HG03442 (cell line): ENCODE measurements around the gene ORAI2.

Experiments
- ATAC-seq: cut with Tn5 transposase; IDR thresholded peaks from one replicate; pipeline ENCODE4 v1.9.1; 2021; ENCODE audit warnings: mild to moderate bottlenecking, moderate library complexity; ENCODE audit not compliant: unreplicated experiment

ORAI2 gene

DNA sequence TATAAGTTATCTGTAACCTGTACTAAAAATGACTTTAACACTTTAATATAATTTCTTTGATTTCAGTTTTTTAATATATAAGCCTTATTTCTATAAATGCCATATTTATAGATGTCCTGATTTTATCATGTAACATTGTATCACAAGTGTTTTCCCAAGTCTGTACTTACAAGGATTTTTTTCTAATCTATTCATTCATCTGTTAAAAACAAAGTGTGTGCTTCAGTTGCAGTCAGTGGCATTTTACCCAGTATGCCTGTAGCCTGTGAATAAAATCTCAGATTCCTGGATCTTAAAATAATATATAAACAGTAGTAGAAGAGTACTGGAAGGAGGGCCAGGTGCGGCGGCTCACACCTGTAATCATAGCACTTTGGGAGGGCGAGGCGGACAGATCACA is 19.8 kb upstream of the ORAI2 start:
- ATAC-seq: no peak

DNA sequence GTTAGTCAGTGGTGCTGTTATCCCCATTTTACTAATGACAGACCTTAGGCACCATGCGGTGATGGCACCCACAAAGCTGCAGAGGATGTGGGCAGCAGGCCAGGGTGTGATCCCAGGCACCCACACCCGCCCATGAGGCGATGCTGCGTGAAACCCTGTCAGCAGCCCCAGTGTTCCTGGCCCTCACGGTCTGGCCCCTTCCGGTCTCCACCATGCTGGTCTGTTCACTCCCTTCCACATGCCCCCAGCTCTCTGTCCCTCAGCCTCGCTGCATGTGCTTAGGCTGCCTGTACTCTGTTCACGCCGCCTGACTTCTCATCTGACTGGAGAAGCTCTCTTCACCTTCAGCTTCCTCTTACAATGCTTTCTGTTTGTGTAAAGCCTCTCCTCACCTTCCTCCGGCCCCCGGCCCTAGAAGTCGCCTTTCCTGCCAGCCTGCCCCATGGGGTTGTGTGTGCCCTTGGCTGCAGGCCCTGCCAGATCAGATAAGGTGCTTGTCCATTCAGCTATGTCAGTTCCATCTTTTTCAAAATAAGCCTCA is 17.6 kb upstream of the ORAI2 start:
- ATAC-seq: no peak

GRCh38 chr7:102416406-102416805 is 17.0 kb upstream of the ORAI2 start:
- no peak for ATAC-seq

- no peak for ATAC-seq
Observed at GRCh38 chr7:102417105-102417504, 16.3 kb upstream of the ORAI2 start.

DNA sequence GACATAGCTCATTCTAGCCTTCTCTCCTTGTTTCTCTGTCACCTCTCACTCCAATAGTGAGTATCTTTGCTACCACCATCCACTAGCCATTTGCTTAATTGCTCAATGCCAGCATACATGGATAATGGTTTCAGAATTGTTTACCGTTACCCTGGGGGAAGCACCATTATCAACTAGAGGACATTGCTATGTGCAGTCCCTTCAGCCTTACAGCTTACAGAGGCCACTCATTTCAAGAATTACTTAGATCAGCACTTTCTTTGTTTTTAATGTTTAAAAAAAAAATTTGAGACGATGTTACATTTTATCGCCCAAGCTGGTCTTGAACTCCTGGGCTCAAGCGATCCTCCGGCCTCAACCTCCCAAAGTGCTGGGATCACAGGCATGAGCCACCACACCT is 14.8 kb upstream of the ORAI2 start:
- ATAC-seq: no peak

GRCh38 chr7:102421706-102422240 is 11.6 kb upstream of the ORAI2 start:
- ATAC-seq: no peak

DNA sequence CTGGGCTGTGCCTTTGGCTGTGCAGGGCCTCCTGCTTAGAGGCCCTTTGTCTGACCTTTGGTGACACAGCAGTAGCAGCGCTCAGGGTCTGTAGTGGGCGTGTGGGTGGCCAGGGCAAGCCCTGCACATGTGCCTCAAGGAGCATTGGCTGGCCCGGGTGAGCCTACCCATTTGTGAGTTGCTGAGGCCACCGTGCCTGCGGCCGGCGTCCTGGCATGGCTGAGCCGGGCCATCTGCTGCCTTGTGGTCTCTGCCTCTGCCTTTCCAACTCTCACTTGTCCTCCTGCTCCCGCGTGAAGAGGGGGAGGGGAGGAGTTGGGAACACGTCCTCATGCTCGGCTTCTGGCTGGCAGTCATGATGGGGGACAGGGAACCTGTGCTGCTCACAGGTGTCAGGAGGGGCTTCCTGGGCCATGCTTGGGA is 9.2 kb upstream of the ORAI2 start:
- no peak for ATAC-seq

DNA sequence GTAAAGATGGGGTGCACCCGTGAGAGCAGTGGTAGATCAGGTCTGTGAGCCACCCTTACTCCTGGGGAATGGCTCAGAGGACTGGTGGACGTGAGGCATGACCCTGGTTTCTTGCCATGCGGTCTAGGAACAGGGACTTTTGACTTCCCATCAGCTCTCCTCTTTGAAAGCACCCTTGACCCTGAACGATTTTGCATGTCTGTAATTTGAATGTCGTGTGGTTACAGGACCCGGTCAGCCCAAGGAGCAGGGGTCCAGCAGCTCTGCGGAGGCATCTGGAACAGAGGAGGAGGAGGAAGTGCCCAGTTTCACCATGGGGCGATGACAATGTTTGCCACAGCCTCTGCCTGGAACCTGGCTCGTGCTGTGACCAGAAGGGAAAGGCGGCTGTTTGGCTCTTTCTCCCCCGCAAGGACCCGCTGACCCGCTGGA is 8.6 kb upstream of the ORAI2 start:
- ATAC-seq: no peak

DNA sequence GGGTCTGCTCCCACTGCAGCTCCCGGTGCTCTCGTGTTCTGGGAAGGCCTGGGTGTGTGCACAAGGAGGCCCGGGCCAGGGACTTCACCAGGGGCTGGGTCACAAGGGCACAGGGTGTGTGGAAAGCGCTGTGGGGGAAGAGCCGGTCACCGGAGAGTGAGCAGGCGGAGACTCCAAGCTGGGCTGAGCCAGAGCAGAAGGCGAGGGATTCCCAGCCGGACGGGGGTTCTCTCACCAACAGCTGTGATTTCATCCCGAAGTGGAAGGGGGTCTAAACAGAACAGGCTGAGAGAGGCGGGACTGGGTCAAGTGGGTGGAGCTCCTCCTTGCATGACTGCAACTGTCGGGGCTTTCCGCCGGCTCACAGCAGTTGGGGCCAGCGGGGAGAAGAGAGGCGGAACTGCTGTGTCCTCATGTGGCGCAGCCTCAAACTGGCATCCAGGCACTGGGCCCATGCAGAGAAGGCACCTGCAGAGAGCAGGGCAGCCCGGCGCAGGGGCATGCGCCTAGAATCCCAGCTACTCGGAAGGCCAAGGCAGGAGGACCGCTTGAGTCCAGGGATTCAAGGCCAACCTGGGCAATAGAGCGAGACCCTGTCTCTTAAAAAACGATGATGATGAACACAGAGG is 7.6 kb upstream of the ORAI2 start:
- peak; percentile 56 for ATAC-seq

DNA sequence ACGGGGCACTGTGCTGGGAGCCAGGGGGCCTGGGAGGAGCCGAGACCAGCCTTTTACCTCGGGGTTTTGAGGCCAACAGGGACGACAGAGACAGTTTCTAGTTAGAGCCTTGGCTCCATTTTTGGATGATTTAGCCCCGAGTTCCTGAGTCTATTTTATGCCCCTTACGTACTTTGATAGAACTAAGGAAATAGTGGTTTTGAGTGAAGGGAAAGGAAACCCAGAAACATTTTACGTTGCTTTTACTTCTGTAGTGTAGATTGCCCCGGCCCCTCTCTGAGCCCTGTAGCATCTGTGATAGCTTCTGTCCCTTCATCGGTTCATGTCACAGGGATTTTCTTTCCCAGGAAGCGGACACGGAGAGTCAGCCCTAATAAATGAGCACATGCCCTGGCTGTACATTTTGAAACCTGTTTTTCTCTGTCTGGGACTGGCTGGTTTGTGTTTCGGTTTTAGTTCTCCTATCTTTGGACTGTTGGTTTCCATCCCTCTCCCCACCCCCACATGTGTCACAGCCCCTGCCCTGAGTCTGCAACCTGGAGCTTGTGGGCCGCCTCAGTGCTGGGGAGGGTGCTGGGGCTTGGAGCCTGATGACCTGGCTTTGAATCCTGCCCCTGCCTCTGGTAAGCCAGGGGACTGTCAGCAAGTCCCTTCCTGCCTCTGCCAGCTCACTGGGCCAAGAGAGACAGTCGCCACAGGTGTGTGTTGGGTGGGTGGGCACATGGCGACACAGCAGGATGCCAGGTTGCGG is 6.9 kb upstream of the ORAI2 start:
- peak; percentile 38 for ATAC-seq

GRCh38 chr7:102427019-102427405 is 6.4 kb upstream of the ORAI2 start:
- no peak for ATAC-seq

- ATAC-seq: no peak
Observed at GRCh38 chr7:102429141-102429899, 4.1 kb upstream of the ORAI2 start.

DNA sequence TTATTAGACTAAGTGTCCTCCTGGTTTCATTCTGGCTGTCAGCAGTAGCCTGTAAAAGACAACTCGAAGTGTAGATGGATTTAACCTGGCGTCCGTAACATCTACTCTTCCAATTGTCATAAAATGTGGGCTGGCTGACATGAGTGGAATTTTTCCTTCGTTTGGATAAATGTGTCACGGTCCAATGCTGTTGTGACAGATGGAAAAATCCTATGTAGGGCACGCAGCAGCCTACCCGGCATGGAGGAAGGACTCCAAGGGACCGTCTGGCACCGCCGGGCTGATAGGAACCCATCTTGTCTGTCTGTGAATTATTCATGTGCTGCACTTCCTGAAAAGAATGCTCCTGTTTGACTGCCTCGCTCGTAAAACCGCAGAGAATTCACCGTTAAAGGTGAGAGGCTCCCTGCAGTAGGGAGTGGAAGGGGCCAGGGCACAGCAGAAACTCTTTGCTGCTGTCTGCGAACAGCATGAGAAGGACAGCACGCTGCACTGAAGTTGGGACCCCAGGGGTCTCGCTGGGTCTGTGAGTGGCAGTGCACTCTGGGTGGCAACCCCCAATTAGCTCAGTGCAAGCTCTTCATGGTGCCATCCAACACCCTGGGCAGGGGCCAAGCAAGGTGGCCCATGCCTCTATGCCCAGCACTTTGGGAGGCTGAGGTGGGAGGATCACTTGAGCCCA is 1.6 kb upstream of the ORAI2 start:
- ATAC-seq: peak; percentile 29

GRCh38 chr7:102432442-102433218 is 745 bp upstream of the ORAI2 start:
- ATAC-seq: peak; percentile 12

GRCh38 chr7:102434039-102434486 is 688 bp downstream of the ORAI2 start:
- no peak for ATAC-seq

DNA sequence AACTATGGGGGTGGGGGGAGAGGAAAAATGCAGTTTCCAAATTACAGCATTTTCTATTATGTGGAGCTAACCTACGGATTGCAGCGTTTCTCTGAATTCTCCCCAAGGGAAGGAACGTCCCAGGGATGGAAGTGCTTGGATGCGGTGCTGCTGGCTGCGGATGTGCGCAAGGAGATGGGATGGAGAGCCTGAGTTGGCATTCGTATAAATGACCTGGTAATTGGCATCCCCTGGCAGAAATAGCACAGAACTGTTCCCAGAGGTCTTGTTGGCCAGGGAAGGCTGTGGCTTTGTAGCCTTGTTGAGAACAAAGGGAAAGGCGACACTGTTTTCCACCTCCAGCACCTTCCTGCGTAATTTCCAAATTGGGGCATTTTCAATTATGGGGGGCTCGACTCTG is 2.7 kb downstream of the ORAI2 start:
- ATAC-seq: no peak

DNA sequence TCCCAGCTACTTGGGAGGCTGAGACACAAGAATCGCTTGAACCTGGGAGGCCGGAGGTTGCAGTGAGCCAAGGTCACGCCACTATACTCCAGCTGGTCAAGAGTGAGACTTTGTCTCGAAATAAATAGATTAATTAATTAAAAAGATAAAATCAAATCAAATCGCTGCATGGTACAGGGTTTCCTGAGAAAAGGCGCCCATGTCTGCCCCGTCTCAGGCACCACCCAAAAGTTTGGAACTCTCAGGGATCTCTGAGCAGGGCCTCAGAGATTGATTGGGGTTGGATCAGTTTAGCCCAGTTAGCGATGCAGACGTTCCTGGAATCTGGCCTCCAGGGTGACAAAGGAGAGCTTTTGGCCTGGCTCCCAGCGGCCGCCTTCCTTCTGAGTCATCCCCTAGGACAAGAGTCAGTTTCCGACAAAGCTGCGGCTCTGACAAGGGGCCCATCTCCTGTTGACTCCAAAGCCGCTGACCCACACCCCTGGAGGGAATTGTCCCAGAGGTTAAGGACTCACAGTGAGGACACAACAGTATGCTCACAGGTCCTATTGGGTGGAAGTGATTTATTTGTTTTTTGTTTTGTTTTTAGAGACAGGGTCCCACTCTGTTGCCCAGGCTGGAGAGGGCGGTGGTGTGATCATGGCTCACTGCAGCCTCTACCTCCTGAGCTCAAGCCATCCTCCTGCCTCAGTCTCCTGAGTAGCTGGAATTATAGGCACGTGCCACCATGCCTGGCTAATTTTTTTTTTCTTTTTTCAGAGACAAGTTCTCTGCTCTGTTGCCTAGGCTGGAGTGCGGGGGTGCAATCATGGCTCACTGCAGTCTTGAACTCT is 6.8 kb downstream of the ORAI2 start:
- no peak for ATAC-seq

DNA sequence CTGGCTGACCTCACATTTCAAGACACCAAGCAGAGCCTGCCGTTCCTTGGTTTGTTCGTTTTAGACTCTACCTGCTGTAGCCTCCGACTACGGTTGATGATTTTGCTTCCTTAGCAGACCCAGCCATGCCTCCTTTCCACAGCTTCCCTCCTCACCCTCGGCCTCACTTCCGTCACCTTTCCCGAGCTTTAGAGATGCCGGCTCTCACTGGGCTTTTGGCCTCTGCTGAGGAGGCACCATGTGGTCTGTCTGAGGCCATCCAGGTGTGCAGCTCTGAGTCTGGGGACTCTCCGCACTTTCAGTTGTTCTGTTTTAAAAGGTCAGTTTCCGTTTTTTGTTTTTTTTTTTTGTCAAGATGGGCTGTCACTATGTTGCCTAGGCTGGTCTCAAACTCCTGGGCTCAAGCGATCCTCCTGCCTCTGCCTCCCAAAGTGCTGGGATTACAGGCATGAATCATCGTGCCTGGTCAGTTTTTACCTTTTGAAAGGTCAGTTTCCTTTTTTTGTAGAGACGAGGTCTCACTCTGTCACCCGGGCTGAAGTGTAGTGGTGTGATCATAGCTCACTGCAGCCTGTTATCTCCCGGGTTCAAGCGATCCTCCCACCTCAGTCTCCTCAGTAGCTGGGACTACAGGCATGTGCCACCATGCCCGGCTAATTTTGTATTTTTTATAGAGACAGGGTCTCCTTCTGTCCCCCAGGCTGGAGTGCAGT is 11.7 kb downstream of the ORAI2 start:
- ATAC-seq: peak; percentile 49
